Neural crest cell (in vitro differentiated cells): Measurements from ENCODE around the gene TRABD2B. TPM values are rescaled to one million over a fixed set of nuclear protein-coding genes. Genes with fewer than 3 reads are reported as not detected.

Source experiments
- DNase-seq: peaks from one replicate; pipeline ENCODE4 v3.0.0; 2021; ENCODE audit warnings: low read depth, mixed read lengths, low spot score
- H3K27ac Mint-ChIP-seq: one replicate; pipeline ENCODE4 v1.8.0; 2021; ENCODE audit warnings: mild to moderate bottlenecking, mixed read lengths; ENCODE audit not compliant: unreplicated experiment
- H3K27me3 Mint-ChIP-seq: 2 replicates; pipeline ENCODE4 v1.8.0; 2021; ENCODE audit warnings: low read depth, mild to moderate bottlenecking, mixed read lengths
- H3K36me3 Mint-ChIP-seq: 2 replicates; pipeline ENCODE4 v1.8.0; 2021; ENCODE audit warnings: low read depth, mild to moderate bottlenecking, mixed read lengths
- H3K4me1 Mint-ChIP-seq: 2 replicates; pipeline ENCODE4 v1.8.0; 2021; ENCODE audit warnings: mixed read lengths
- H3K4me3 Mint-ChIP-seq: one replicate; pipeline ENCODE4 v1.8.0; 2021; ENCODE audit warnings: mild to moderate bottlenecking, mixed read lengths
- H3K9me3 Mint-ChIP-seq: 2 replicates; pipeline ENCODE4 v1.8.0; 2021; ENCODE audit warnings: mixed read lengths
- CTCF ChIP-seq: fragments of 200-600 bp; sonication (generic); conservative IDR thresholded peaks from 2 replicates; pipeline ENCODE4 v1.5.0; 2021; ENCODE audit warnings: antibody characterized with exemption, mild to moderate bottlenecking
- total RNA-seq: library from RNA; stranded (reverse); gene quantifications from 2 replicates; pipeline ENCODE4 v1.2.1, GENCODE V29; 2021

TRABD2B gene
- total RNA-seq, 1 donor from 2014 or later, result 0.49 TPM

GRCh38 chr1:48038270-48038767 is 41.1 kb upstream of the TRABD2B start:
- H3K4me3 Mint-ChIP-seq, result no peak overlapping the region
- H3K36me3 Mint-ChIP-seq, result no peaks in the 10 kb centered on the region
- peaks cover 4% of the 10 kb centered on the region for H3K27me3 Mint-ChIP-seq
- DNase-seq, result no peak
- no peak overlapping the region for H3K27ac Mint-ChIP-seq
- H3K9me3 Mint-ChIP-seq, result no peaks in the 10 kb centered on the region
- no peak for TF ChIP-seq CTCF
- H3K4me1 Mint-ChIP-seq, result peaks cover 15% of the 10 kb centered on the region

GRCh38 chr1:48036710-48037355 is 39.6 kb upstream of the TRABD2B start:
- Mint-ChIP-seq H3K36me3 (no peaks in the 10 kb centered on the region), H3K27ac (no peak overlapping the region), H3K4me1 (peaks cover 15% of the 10 kb centered on the region), H3K27me3 (peaks cover 4% of the 10 kb centered on the region), H3K9me3 (no peaks in the 10 kb centered on the region), H3K4me3 (no peak overlapping the region)
- DNase-seq, result no peak
- no peak for TF ChIP-seq CTCF

- no peak for TF ChIP-seq CTCF
- Mint-ChIP-seq H3K9me3 (no peaks in the 10 kb centered on the region), H3K4me1 (peaks cover 14% of the 10 kb centered on the region), H3K36me3 (no peaks in the 10 kb centered on the region), H3K27ac (no peak overlapping the region), H3K4me3 (no peak overlapping the region), H3K27me3 (peaks cover 4% of the 10 kb centered on the region)
- DNase-seq, result no peak
Measured at GRCh38 chr1:48035371-48036141, 38.4 kb upstream of the TRABD2B start.

- no peak for DNase-seq
- Mint-ChIP-seq H3K36me3 (no peaks in the 10 kb centered on the region), H3K9me3 (no peaks in the 10 kb centered on the region), H3K27ac (no peak overlapping the region), H3K4me3 (no peak overlapping the region), H3K27me3 (peaks cover 4% of the 10 kb centered on the region), H3K4me1 (no peaks in the 10 kb centered on the region)
- no peak for TF ChIP-seq CTCF
Measured at GRCh38 chr1:48033495-48034045, 36.4 kb upstream of the TRABD2B start.

GRCh38 chr1:48031676-48032075 is 34.5 kb upstream of the TRABD2B start:
- Mint-ChIP-seq H3K4me3 (no peak overlapping the region), H3K27ac (no peak overlapping the region), H3K9me3 (no peaks in the 10 kb centered on the region), H3K4me1 (no peaks in the 10 kb centered on the region), H3K27me3 (no peaks in the 10 kb centered on the region), H3K36me3 (no peaks in the 10 kb centered on the region)
- no peak for TF ChIP-seq CTCF
- DNase-seq, result no peak
